ENCODE measurements around the gene UBR2.

- no peak for TF ChIP-seq CTCF (conservative IDR thresholded peaks at IDR 0.05 in 1 of 2, IDR thresholded peaks at IDR 0.05 in 1 of 2; ENCODE audit: extremely low read depth in 1 of 2, insufficient read depth in 1 of 2, low read depth in 1 of 2, low read length in 2 of 2)
- TF ChIP-seq EZH2 (IDR thresholded peaks at IDR 0.05; ENCODE audit: borderline replicate concordance, low read length): no peak
Observed at GRCh38 chr6:42556462-42556861, 7.4 kb upstream of the UBR2 start.
